ENCODE results near the gene NALCN. TPM values are rescaled to one million over a fixed set of nuclear protein-coding genes. Genes with fewer than 3 reads are reported as not detected.
A peak's percentile ranks its signal among the peaks of the same experiment; 100 is the strongest.

Gene NALCN
- total and polyA plus RNA-seq, 7 donors = 0.04 to 0.49 (median 0.21) TPM; not detected in 1

DNA sequence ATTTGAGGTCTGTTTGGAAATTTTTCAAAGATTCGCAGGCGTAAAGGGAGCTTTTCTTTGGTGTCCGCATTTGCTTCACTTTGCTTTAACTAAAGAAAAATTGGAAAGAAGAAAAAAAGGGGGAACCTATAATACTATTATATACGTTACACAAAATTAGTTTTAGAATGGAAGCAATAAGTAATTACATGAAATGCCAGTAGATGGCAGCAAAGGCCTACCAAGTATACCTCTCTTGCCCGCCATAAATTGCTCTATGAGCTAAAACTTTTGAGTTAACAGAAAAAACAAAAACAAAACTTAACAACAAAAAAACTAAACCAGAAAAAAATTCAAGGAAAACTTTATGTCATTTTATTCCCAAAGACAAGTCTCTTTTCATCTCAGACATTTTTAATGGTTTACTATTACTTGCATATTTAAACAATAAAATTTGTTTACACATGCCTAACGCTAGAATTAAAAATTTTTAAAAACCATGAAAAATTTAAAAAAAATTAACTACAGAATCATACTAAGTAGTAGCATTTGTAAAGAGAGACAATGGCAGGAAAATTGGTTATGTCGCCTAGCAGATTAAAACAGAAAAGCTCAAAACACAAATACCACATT lies 271.4 kb downstream of the NALCN start:
- Histone ChIP-seq H3K4me3 (no peak overlapping the region), H3K36me3 (ENCODE audit: insufficient read depth in 1 of 2, low read depth in 1 of 2) (no peaks in the 10 kb centered on the region), H3K27ac (no peak overlapping the region), H3K9me3 (no peaks in the 10 kb centered on the region), H3K4me1 (no peaks in the 10 kb centered on the region), H3K27me3 (ENCODE audit: insufficient read depth in 3 of 3, low read length in 2 of 3) (no peaks in the 10 kb centered on the region)
- intact Hi-C loops (cut with DNase I) = loop anchor here in 1 of 2 donors (5.0 to 10.0 kb wide), 3 partner anchors 330 to 1410 kb away; no protein-coding TSS in a partner anchor
- no peak for DNase-seq
- 25 to 31% (median 28%) methylated on average over 7 of the region's 7 CpGs for WGBS, 3 donors
- TF ChIP-seq CTCF (IDR thresholded peaks at IDR 0.05) = peak; percentile 65
- peak in 1 of 4 donors; percentile 53 for ATAC-seq

- no peak for TF ChIP-seq CTCF (IDR thresholded peaks at IDR 0.05)
- Histone ChIP-seq H3K27ac (no peak overlapping the region), H3K27me3 (ENCODE audit: insufficient read depth in 3 of 3, low read length in 2 of 3) (no peaks in the 10 kb centered on the region), H3K9me3 (no peaks in the 10 kb centered on the region), H3K4me3 (no peak overlapping the region), H3K4me1 (no peaks in the 10 kb centered on the region), H3K36me3 (ENCODE audit: insufficient read depth in 1 of 2, low read depth in 1 of 2) (no peaks in the 10 kb centered on the region)
- intact Hi-C loops (cut with DNase I) = loop anchor here in 1 of 2 donors (5.0 to 10.0 kb wide), 3 partner anchors 334 to 1414 kb away; no protein-coding TSS in a partner anchor
- ATAC-seq (no peak), DNase-seq (no peak)
- 44 to 55% (median 53%) methylated on average over 2 of the region's 2 CpGs for WGBS, 3 donors
These were observed 275.4 kb downstream of the NALCN start for GRCh38 chr13:101140936-101141335.

GRCh38 chr13:101140087-101140770 lies 276.1 kb downstream of the NALCN start:
- no peak for ATAC-seq
- 71 to 79% (median 78%) methylated on average over 9 of the region's 9 CpGs for WGBS, 3 donors
- H3K9me3 ChIP-seq = no peaks in the 10 kb centered on the region

DNA sequence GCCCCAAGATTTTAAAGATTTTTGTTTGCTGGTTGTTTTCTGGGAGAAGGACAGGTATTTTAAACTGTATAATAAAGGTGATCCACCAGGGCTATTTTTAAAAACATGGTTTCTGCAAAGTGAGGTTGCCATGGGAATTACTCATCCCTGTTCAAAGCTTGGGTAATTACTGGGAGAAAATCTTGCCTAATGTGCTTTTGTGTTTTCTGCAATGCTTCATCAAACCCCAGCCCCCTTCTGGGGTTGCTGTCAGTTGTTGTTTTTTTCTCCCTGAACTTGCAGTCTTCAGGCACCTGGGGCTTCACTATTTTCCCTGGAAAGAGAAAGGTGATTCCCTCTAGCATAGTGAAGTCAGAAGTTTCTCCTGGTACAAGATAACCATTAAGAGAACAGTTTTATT lies 277.2 kb downstream of the NALCN start:
- no peak for TF ChIP-seq CTCF (IDR thresholded peaks at IDR 0.05)
- ATAC-seq (no peak), DNase-seq (no peak)
- Histone ChIP-seq H3K4me3 (no peak overlapping the region), H3K27me3 (ENCODE audit: insufficient read depth in 3 of 3, low read length in 2 of 3) (no peaks in the 10 kb centered on the region), H3K4me1 (no peaks in the 10 kb centered on the region), H3K36me3 (ENCODE audit: insufficient read depth in 1 of 2, low read depth in 1 of 2) (no peaks in the 10 kb centered on the region), H3K9me3 (no peaks in the 10 kb centered on the region), H3K27ac (no peak overlapping the region)
- intact Hi-C loops (cut with DNase I) = no loop called here

More at GRCh38 chr13:101140087-101140770, 276.1 kb downstream of the NALCN start:
- intact Hi-C loops (cut with DNase I) = loop anchor here in 1 of 2 donors (5.0 to 10.0 kb wide), 3 partner anchors 335 to 1415 kb away; no protein-coding TSS in a partner anchor
- Histone ChIP-seq H3K27me3 (ENCODE audit: insufficient read depth in 3 of 3, low read length in 2 of 3) (no peaks in the 10 kb centered on the region), H3K4me3 (no peak overlapping the region), H3K4me1 (no peaks in the 10 kb centered on the region), H3K36me3 (ENCODE audit: insufficient read depth in 1 of 2, low read depth in 1 of 2) (no peaks in the 10 kb centered on the region), H3K27ac (no peak overlapping the region)
- DNase-seq = no peak
- TF ChIP-seq CTCF (IDR thresholded peaks at IDR 0.05) = no peak
